ENCODE results near the gene STKLD1. TPM values are rescaled to one million over a fixed set of nuclear protein-coding genes. Genes with fewer than 3 reads are reported as not detected.
"Not testable (repeated sequence)": the region's sequence is repeated elsewhere in the genome, so short reads cannot be mapped to it uniquely, and the experiment has no call there.

The STKLD1 gene
- total RNA-seq, 1 experiment from 2014 or later, result 1.1 TPM

DNA sequence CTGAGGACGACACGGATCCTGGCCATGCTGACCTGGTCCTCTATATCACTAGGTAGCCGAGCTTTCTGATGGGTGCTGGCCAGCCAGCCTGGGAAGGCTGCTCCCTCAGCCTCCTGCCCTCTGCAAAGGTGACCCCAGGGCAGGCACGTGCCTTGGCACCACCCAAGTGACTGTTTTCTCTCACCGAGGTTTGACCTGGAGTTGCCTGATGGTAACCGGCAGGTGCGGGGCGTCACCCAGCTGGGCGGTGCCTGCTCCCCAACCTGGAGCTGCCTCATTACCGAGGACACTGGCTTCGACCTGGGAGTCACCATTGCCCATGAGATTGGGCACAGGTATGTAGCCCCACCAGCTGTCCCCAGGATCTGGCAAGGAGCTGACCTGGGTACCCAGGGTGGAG is 49.8 kb downstream of the STKLD1 start:
- in situ Hi-C loops (cut with HindIII; ENCODE audit: low sequenced_read_pairs), result no loop called here

DNA sequence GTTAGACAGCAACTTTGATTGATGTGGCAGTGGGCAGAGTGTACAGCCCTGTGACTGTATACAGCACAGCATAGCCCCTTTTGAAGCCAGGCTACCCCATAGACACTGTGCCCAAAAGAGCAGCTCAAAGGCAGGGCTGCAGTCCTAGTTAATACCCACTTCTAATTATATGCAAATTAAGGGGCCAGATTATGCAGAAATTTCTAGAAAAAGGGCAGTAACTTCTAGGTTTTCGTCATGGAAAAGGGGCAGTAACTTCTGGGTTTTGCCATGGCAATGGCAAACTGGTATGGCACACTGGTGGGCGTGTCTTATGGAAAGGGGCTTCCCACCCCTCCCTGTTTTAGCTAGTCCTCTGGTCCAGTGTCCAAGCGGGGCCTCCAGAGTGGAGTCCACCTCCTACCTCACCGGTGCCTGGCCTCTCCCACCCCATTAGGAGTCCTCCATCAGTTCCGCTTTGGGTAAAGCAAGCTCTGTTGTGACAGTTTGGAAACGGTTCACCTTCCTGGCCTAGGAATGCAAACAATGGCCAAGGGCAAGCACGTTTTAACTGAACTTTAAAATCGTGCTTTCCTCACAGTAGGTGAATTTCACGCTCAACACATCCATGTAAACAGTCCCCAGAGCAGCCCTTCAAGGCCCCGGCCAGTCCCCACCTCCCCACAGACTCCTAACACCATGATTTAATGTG is 51.6 kb downstream of the STKLD1 start:
- in situ Hi-C loops (cut with HindIII; ENCODE audit: low sequenced_read_pairs), result no loop called here
- DNase-seq (ENCODE audit: low spot score), result no peak

More for the DNA sequence above, 49.8 kb downstream of the STKLD1 start:
- DNase-seq (ENCODE audit: low spot score), result no peak

DNA sequence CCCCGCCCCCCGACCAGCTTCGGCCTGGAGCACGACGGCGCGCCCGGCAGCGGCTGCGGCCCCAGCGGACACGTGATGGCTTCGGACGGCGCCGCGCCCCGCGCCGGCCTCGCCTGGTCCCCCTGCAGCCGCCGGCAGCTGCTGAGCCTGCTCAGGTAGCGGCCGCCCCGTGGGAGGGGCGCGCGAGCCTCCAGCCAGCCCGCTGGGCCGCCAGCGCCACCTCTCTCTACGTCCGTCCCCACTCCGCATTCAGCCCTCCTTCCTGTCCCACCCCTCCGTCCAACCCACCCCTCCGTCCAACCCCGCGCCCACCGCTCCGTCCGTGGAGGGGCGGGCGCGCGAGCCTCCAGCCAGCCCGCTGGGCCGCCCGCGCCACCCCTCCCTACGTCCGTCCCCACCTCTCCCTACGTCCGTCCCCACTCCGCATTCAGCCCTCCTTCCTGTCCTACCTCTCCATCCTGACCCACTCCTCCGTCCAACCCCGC is 52.5 kb downstream of the STKLD1 start:
- no peak for DNase-seq (ENCODE audit: low spot score)
- in situ Hi-C loops (cut with HindIII; ENCODE audit: low sequenced_read_pairs), result no loop called here

DNA sequence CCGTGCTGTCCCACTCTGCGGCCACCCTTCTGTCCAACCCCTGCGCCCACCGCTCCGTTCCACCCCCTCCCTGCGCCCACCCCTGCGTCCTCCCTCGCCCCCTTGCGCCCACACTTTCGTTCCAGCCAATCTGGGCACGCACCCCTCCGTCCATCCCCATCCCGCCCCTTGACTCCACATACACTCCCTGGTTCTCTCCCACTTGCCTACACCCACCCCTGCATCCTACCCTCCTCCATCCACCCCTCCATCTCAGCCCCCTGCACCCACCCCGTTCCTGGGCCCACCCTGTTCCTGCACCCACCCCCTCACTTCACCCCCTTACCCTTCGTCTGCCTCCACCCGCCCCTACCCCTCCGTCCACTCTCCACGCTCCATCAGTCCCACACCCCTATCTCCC is 53.0 kb downstream of the STKLD1 start:
- no peak for DNase-seq (ENCODE audit: low spot score)
- in situ Hi-C loops (cut with HindIII; ENCODE audit: low sequenced_read_pairs), result no loop called here

DNA sequence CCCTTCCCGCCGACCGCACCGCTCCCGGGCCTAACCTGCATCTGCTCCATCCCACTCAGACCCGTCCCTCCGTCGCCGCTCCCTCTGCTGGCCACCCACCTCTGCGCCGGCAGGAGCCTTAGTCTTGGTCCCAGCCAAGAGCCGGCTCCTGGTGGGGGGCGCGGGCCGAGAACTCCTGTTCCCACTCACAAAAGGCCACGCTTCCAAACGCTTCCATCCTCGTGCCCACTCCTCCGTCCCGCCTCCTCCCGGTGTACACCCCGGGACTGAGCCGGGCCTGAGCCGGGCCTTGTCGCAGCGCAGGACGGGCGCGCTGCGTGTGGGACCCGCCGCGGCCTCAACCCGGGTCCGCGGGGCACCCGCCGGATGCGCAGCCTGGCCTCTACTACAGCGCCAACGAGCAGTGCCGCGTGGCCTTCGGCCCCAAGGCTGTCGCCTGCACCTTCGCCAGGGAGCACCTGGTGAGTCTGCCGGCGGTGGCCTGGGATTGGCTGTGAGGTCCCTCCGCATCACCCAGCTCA is 53.5 kb downstream of the STKLD1 start:
- DNase-seq (ENCODE audit: low spot score), result peak; percentile 28
- in situ Hi-C loops (cut with HindIII; ENCODE audit: low sequenced_read_pairs), result no loop called here

DNA sequence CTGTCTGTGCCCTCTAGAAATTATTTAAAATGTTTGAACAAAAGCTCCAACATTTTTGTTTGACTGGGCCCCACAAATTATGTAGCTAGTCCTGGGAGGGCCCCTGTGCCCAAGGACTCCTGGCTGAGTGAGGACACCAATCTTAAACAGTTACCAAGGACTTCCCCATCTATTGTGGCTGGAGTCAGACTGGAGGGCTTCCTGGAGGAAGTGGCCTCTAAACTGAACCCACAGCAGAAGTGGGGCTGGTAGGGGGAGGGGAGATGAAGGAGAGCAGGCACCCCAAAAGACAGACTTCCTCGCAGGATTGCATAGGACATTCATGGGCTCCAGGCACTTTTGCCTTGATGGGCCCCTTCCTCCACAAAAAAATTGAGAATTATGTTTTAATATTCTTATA is 54.1 kb downstream of the STKLD1 start:
- no peak for DNase-seq (ENCODE audit: low spot score)
- in situ Hi-C loops (cut with HindIII; ENCODE audit: low sequenced_read_pairs), result no loop called here

DNA sequence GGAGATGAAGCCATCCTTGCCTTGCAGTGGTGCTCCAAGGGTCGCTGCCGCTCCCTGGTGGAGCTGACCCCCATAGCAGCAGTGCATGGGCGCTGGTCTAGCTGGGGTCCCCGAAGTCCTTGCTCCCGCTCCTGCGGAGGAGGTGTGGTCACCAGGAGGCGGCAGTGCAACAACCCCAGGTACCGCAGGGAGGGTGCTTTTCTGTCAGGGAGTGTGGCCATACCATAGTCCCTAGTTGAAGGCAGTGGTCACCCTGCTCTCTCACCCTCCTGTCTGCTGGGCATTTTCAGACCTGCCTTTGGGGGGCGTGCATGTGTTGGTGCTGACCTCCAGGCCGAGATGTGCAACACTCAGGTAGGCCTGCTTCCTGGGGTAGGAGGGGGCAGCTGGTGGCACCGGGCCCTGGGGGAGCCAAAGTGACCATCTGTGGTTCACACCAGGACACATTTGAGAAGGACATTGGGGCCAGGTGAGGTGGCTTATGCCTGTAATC is 57.2 kb downstream of the STKLD1 start:
- in situ Hi-C loops (cut with HindIII; ENCODE audit: low sequenced_read_pairs), result no loop called here
- no peak for DNase-seq (ENCODE audit: low spot score)

DNA sequence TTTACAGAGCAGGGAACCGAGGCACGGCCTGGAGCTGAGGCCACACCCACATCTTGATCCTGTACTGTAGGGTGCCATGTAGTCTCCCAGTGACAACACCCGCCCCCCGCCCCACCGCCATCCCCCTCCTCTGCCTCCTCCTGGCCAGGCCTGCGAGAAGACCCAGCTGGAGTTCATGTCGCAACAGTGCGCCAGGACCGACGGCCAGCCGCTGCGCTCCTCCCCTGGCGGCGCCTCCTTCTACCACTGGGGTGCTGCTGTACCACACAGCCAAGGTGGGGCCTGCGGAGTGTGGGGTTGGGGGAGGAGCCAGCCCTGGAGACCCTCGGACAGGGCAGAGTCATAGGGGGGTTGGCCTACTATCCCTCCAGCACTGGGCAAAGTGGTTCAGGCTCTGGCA is 60.5 kb downstream of the STKLD1 start:
- no peak for DNase-seq (ENCODE audit: low spot score)
- in situ Hi-C loops (cut with HindIII; ENCODE audit: low sequenced_read_pairs), result no loop called here

DNA sequence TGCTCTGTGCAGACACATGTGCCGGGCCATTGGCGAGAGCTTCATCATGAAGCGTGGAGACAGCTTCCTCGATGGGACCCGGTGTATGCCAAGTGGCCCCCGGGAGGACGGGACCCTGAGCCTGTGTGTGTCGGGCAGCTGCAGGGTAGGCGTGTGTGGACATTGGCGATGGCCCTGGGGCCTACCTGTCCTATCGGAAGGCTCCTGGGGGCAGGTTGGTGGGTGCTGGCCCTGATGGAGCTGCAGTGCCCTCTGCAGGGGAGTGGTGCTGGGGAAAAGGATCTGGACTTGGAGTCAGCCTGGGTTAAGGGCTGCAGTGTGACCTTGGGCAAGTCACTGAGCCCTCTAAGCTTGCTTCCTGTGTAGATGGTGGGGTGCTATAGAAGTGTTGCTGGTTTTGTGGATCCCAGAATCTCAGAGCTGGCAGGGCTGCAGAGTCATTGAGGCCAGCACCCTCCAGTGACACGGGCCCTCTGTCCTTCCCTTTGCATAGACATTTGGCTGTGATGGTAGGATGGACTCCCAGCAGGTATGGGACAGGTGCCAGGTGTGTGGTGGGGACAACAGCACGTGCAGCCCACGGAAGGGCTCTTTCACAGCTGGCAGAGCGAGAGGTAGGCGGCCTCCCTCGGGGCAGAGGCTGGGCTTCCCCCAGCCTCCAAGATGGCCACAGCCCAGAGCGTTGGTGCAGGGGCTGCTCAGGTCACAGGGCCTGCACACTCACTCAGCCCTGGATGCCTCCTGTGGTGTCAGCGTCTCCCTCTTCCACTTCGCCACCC is 61.8 kb downstream of the STKLD1 start:
- in situ Hi-C loops (cut with HindIII; ENCODE audit: low sequenced_read_pairs), result no loop called here
- no peak for DNase-seq (ENCODE audit: low spot score)

DNA sequence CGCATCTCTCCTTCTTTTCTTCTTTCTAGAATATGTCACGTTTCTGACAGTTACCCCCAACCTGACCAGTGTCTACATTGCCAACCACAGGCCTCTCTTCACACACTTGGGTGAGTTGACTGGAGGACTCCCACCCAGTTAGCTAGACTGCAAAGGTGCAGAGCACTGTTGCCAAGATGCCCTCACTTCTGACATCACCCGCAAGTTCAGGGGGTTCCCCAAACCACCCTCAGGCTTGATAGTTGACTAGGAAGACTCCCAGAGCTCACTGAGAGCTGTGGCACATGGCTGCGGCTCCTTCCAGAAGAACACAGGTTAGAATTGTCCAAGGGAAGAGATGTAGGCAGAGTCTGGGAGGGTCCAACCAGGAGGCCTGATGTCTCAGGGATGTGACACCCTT is 63.2 kb downstream of the STKLD1 start:
- no peak for DNase-seq (ENCODE audit: low spot score)
- in situ Hi-C loops (cut with HindIII; ENCODE audit: low sequenced_read_pairs), result no loop called here

DNA sequence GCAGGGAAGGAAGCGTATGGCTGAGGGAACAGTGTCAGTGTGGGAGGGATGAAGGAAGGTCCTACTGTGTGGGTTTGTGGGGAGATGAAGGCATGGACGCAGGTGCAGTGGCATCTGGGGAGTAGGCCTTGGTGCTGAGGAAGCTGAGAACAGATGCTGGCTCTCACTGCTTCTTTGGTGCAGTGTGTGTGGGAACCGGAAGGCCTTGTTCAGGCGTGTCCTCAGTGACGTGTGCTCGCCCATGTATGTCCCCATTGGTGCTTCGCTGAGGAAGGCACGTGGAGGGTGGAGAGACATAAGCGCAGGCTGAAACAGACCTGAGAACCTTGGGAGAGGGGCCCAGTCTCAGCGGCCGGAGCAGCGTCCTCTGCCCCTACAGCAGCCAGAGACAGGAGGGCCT is 64.7 kb downstream of the STKLD1 start:
- no peak for DNase-seq (ENCODE audit: low spot score)
- in situ Hi-C loops (cut with HindIII; ENCODE audit: low sequenced_read_pairs), result no loop called here

DNA sequence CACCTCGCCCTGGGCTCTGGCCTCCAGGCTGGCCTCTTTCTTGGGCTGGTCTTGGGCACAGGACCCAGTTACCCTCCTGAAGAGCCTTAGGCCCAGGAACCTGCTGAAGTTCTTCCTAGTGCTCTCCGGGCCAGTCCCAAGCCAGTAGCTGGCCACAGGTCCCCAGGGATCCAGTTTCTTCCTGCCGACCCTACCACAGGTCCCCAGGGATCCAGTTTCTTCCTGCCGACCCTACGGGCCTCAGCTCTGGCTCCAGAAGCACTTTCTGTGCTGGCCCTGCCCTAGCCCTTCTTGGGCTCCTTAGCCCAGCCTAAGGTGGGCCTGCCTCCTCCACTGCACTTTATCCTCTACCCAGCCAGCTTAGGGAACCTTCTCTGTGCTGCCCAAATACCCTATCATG is 65.4 kb downstream of the STKLD1 start:
- in situ Hi-C loops (cut with HindIII; ENCODE audit: low sequenced_read_pairs), result no loop called here
- no peak for DNase-seq (ENCODE audit: low spot score)

DNA sequence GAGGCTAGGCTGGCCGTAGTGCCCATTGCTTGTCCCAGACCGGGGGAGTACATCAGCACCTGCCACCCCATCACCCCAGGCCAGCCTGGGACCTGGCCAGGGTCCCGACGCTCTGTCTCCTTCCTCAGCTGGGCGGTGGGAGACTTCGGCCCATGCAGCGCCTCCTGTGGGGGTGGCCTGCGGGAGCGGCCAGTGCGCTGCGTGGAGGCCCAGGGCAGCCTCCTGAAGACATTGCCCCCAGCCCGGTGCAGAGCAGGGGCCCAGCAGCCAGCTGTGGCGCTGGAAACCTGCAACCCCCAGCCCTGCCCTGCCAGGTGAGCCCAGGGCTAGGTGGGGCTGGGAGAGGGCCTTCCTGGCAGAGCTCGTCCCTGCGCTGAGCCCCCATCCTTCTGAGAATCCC is 67.1 kb downstream of the STKLD1 start:
- in situ Hi-C loops (cut with HindIII; ENCODE audit: low sequenced_read_pairs), result no loop called here
- DNase-seq (ENCODE audit: low spot score), result no peak

DNA sequence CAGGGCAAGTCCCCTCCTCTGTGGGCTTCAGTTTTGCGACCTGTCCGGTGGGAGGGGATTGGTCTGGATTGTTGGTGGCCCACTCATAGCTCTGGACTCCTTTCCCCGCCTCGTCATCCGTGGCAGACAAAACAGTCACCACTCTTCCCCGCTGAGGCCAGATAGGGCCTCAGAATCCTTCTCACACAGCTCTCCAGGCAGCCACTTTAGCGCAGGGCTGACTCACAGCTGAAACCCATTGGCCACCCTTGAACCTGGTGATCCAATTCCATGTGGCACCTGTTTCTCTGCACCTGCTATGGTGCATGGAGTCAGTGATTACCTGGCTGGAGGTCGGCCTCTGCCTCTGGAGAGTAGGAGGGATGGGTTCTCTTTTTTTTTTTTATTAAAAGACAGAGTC is 67.8 kb downstream of the STKLD1 start:
- in situ Hi-C loops (cut with HindIII; ENCODE audit: low sequenced_read_pairs), result no loop called here
- DNase-seq (ENCODE audit: low spot score), result no peak

DNA sequence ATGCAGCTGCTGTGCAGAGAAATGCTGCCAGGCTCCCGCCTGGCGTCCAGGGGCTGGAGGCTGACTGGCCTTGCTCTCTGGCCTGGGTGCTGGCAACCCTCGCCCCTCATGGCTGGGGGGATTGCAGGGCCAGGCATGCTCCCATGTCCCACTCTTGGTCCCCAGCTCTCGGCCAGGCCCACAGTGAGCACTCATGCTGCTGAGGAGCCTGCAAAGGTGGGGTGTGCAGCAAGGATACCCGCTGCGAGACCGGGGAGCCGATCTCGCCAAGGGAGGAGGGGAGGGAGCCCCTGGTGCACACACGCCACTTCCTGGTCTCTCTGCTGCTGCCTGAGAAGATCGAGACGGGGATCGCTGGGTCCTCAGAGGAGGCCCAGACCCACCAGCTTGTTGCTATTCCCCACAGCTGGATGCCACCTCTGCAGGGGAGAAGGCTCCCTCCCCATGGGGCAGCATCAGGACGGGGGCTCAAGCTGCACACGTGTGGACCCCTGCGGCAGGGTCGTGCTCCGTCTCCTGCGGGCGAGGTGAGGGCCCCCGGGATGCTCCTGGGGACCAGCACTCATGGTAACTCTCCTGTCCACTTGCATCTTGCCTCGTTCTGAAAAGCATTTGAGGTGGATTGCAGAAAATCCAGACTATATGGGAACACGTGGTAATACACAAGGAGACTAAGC is 69.3 kb downstream of the STKLD1 start:
- in situ Hi-C loops (cut with HindIII; ENCODE audit: low sequenced_read_pairs), result no loop called here

DNA sequence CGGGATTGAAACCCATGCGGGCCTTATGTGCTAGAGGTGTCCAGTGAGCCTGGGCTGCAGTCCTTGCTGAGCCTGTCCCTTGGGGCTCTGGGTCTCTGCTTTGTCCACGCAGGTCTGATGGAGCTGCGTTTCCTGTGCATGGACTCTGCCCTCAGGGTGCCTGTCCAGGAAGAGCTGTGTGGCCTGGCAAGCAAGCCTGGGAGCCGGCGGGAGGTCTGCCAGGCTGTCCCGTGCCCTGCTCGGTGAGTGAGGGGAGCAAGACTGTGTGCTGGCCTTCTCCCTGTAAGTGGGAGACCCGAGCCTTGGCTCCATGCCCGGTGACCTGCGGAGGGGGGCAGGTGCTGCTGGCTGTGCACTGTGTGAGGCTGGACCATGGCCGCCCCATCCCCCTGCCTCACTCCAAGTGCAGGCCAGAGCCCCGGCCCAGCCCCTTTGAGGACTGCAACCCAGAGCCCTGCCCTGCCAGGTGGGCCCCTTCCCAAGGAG is 72.4 kb downstream of the STKLD1 start:
- in situ Hi-C loops (cut with HindIII; ENCODE audit: low sequenced_read_pairs), result no loop called here
- DNase-seq (ENCODE audit: low spot score), result no peak

More for the DNA sequence above, 69.3 kb downstream of the STKLD1 start:
- DNase-seq (ENCODE audit: low spot score), result no peak

DNA sequence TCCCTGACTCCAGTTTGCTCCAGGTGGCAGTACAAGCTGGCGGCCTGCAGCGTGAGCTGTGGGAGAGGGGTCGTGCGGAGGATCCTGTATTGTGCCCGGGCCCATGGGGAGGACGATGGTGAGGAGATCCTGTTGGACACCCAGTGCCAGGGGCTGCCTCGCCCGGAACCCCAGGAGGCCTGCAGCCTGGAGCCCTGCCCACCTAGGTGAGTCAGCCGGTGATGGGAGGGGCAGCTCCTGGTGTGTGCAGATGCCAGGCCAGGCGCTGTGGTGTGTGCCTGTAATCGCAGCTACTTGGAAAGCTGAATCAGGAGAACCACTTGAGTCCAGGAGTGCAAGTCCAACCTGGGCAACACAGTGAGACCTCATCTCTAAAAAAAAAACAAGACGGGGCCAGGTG is 73.6 kb downstream of the STKLD1 start:
- DNase-seq (ENCODE audit: low spot score), result no peak
- in situ Hi-C loops (cut with HindIII; ENCODE audit: low sequenced_read_pairs), result no loop called here

DNA sequence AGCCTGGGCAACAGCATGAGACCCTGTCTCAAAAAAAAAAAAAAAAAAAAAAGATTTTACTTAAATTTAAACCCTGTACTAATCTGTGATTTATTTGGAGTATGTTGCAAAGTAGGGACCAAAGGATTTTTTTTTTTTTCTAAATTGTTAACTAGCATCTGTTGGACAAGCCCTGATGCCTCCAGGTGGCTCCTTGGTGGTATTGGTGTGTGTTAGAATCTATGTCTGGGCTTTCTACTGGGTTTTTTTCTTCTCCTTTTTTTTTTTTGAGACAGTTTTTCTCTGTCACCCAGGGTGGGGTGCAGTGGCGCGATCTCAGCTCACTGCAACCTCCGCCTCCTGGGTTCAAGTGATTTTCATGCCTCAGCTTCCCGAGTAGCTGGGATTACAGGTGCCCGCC is 75.7 kb downstream of the STKLD1 start:
- in situ Hi-C loops (cut with HindIII; ENCODE audit: low sequenced_read_pairs); DNase-seq (ENCODE audit: low spot score): not testable (repeated sequence)

DNA sequence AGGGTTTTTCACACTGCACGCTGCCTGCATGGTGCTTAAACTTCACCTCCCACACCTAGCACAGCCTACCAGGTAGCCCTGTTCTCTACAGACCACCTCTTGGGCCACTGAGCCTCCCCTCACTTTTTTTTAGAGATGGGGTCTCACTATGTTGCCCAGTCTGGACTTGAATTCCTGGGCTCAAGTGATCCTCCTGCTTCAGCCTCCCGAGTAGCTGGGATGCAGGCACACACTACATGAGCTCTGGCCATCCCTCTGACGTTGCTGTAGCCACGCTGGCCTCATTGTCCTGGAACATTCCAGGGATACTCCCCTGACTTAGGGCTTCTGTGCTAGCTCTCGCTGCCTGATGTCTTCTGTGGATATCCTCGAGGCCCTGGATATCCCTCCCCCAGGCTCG is 76.4 kb downstream of the STKLD1 start:
- no peak for DNase-seq (ENCODE audit: low spot score)
- in situ Hi-C loops (cut with HindIII; ENCODE audit: low sequenced_read_pairs), result no loop called here

DNA sequence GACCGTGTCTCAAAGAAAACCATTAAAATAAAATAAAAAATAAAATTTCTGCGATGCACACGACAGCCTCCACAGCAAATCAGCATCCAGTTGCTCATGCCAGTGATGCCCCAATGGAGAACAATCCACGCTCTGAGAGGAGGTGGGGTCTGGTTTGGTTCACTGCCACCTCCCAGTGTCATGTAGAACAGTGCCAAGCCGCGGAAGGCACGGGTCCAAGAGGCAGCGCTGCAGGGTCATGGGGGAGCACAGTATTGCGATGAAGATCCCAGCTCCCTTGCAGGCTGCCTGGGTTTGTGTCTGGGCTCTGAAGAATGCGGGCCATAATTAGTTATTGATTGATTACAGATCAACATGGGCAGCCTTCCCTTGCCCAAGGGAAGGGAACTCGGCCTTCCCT is 77.5 kb downstream of the STKLD1 start:
- in situ Hi-C loops (cut with HindIII; ENCODE audit: low sequenced_read_pairs), result no loop called here

More for the DNA sequence above, 77.5 kb downstream of the STKLD1 start:
- no peak for DNase-seq (ENCODE audit: low spot score)

Data from G401 (cell line).